Hippocampal formation (tissue), 2 donors: ENCODE data around the gene CCDC15.

Source experiments
- DNase-seq, 2 donors: peaks; one replicate each; lab custom pipeline; 2025; lab: John Stamatoyannopoulos, UW

CCDC15 gene

DNA sequence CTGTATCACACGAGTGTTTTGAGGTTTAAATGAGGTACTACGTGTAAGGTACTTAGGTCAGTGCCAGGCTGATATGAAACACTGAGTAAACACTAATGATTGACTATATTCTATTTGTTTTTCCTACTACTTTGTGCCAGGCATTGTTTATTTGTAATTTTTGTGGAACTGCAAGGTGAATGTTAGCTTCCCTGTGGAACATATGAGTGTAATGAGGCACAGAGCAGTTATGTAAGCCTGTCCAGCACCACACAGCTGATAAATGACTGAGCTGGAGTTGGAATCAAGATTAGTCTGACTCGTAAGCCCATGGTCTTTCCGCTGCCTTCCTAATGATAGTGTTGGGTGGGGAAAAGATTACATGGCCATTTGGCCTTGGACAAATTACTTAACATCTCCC, 115.0 kb downstream of the CCDC15 start:
- DNase-seq, result no peak

GRCh38 chr11:125069796-125070195, 115.8 kb downstream of the CCDC15 start:
- no peak for DNase-seq

GRCh38 chr11:125070699-125071254, 116.8 kb downstream of the CCDC15 start:
- peak; percentile 15 to 46 for DNase-seq

DNA sequence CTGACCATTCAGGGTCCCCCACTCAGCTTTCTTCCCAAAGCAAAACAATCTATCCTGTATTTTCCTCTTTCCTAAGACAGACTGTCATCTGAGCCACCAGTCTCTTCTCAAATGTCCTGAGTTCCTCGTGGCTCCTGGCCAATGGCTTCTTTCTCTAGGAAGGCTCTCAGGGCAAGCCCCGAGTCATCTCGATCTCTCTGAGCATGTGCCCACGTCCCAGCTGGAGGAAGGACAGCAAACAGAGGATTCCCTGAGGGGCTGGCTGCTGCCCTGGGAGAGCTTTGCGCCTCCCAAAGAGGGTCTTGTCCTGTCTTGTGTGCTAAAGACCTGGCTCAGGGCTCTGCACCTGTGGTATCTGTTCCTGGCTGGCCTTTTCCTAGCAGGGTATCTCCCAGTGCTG, 117.4 kb downstream of the CCDC15 start:
- no peak for DNase-seq

DNA sequence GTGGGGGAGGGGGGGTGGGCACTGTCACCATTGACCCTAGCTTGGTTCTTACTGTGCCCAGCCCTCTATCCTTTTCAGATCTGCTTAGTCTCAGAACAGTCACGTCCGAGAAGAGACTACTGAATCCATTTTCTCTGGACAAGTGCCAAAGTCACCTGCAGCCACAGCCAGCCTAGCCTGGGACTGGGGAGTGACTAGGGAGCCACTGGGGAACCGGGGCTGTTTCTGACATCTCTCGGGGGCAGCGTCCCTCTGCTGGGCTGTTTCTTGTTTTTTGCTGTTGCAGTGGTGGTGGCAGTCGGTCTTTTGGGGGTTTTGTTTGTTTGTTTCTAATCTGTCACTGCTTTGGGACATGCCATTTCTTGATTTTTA, 117.8 kb downstream of the CCDC15 start:
- no peak for DNase-seq

- DNase-seq, result peak; percentile 16 to 18
Observed at GRCh38 chr11:125072218-125072960, 118.4 kb downstream of the CCDC15 start.

- DNase-seq, result no peak
Observed at GRCh38 chr11:125072961-125073590, 119.1 kb downstream of the CCDC15 start.

DNA sequence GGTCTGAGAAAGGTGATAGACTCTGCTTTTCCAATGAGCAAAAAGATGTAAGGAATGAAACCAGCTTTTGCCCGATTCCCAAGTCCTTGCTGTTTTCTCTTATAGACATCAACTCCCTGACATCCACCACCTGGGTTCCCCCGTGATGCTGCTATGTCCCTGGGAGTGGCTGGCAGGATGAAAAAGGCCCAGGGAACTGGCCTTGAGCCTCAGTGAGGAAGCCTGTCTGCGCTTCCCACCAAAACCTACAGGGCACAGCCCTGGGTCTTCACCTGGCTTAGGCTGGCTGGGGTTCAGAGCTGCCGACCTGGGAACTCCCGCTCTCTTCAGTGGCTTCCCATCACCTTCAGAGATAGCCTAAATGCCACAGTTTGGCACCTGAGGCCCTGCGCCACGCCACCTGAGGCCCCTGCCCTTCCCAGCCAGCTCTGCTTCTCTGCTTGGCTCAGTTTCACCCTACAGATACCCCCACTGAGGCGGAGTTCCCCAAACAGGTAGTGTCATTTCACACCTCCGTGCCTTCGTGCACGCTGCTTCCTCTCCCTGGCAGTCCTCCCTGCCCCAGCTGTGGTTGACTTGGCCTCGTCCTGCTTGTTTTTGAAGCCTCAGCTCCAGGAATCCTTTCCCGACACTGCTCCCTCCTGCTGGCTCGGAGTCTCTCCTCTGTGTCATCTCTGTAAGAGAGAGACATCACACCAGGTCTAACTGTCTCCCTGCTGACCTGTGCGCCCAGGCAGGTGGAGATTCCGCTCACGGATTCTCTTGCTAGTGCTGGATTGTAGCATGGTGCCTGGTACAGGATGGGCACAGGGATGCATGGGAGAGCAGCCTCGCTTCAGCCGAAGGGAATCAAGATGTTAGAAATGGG, 119.8 kb downstream of the CCDC15 start:
- DNase-seq, result no peak

DNA sequence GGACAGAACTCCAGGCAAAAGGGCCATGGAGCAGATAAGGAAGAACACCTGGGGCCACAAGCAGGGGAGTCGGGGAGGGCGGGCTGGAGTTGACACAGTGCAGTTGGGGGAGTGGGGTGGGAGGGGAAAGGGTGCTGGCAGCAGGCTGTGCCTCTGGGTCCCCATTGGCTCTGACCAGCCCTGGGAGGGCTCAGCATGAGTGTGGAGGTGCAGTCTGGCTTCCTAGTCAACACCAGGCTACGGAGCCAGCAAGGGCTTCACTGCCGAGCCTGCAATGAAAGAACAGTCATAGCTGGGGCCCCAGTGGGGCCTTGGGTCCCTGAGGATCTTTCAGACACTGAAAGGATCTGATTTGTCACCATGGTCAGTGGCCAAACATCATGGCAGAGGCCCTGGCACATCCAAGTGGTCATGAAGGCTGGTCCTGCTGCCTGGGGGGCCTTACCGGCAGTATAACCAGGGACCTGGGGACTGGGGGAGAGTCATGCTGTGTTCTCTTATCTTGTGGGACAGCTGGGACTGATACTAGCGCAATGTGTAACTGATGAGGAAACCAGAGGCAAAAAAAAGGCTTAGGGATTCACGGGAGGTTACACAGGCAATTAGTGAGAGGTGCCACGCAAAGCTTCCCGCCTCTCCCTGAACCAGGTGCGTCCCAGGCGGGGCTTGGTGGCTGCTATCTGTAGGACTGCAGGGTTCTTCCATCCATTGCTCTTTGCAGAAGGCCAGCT, 120.7 kb downstream of the CCDC15 start:
- DNase-seq, result no peak

GRCh38 chr11:125075242-125075625, 121.2 kb downstream of the CCDC15 start:
- no peak for DNase-seq

DNA sequence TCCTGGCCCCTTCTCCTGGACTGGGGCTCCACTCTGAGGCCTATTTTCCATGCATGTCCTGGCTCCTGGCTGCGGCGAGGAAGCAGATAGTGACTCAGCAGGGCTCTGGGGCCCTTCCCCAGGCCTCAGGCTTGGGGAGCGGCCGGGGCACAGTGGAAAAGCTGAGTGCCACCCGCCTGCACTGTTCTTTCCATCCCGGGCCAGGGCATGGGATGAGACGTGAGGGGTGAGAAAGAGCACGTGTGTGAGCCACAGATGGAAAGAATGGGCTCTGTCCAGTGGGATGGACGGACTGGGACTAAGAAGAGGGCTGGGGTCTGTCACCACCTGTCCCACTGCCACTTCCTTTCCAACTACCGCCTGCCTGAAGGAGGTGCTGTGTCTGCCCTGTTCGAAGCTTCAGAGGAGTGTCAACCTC, 121.9 kb downstream of the CCDC15 start:
- no peak for DNase-seq

DNA sequence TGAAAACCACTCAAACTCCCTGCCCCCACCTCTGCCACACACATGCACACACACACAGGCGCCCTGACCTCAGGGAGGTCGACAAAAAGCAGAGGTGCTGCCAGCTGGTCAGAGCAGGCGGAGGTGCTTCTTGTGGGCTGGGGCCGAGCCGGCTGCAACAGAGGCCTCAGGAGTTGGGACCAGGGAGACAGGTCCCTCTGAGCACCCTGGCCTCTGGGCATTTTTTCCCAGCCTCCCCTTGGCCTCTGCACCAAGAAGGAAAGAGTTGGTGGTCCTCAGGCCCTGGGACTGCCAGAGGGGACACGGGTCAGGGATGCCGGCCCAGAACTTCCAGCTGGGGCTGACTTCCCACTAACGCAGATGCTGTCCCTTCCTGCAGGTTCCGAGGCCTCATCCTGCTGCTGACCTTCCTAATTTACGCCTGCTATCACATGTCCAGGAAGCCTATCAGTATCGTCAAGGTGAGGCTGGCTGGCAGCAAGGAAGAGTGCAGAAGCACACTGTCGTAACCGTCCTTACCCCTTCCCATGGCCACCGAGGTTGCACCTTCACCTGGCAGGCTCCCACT, 122.5 kb downstream of the CCDC15 start:
- DNase-seq, result no peak

DNA sequence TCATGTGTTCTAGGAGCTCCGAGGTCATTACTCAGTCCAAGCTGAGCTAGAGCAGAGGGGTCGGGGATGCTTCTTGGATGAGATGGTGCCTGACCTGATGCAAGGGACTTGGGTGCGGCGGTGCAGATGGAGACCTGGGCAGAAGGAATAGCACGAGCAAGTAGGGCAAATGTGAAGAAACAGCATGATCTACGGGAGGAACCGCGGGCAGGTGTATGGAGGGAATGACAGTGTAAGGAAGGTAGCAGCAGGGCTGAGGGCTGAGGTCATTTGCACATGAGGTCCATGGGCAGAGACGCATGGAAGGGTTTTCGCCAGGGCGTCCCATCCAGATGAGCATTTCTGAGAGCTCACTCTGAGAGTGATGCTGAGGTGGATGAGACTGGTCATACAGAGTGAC, 124.0 kb downstream of the CCDC15 start:
- DNase-seq, result no peak

- DNase-seq, result no peak
Observed at GRCh38 chr11:125078516-125079140, 124.6 kb downstream of the CCDC15 start.

- no peak for DNase-seq
Observed at GRCh38 chr11:125079151-125079877, 125.3 kb downstream of the CCDC15 start.

- DNase-seq, result no peak
Observed at GRCh38 chr11:125079878-125080530, 126.0 kb downstream of the CCDC15 start.

DNA sequence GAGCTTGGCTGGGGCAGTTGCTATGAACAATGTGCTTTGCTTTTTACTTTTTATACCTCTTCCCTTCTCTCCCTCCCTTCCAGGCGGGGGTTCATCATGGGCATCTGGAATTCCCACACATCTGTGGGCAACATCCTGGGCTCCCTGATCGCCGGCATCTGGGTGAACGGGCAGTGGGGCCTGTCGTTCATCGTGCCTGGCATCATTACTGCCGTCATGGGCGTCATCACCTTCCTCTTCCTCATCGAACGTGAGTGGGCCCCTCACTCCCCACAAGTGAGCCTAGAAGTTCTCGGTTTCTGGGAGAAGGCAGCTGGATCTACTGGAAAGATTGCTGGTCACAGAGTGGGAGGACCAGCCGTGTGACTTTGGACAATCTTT, 126.5 kb downstream of the CCDC15 start:
- DNase-seq, result no peak

DNA sequence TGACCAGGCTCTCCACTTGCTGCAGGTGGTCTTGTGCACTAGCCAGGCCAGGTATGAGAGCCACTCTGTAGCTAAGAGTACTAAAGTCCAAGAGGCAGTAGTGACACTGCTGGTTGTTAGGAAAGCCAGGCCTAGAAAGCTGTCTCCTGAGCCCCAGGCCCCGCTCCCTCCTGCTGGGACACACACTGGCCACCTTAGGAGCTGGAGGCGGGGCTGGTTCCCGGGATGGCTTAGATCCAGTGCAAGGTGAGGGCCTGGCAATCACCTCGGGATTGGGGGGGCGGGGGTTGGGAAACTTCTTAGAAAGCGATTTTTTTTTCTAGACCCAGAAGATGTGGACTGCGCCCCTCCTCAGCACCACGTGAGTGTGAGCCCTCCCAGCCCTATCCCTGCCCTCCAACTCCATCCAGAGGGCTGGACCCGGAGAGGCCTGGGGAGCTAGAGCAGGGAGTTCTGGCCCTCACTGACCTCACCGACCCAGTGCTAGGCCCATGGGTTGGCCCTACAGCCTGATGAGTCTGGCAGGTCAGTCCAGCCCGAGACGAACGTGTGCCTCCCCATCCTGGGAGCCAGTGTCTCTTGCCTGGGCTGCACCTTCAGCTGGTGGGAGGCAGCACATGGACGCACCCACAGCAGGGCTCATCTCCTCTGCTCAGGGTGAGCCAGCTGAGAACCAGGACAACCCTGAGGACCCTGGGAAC, 127.2 kb downstream of the CCDC15 start:
- no peak for DNase-seq

- no peak for DNase-seq
Observed at GRCh38 chr11:125082040-125082439, 128.0 kb downstream of the CCDC15 start.
